HS-27A (cell line): ENCODE data around the gene MEGF10.

Experiments used
- DNase-seq: peaks from one replicate; pipeline ENCODE4 v3.0.0-alpha.2; 2012; ENCODE audit warnings: low read depth, missing footprints

MEGF10 gene

GRCh38 chr5:127326976-127327755 lies 36.6 kb downstream of the MEGF10 start:
- DNase-seq = no peak

- DNase-seq = no peak
Measured at GRCh38 chr5:127330116-127330515, 39.5 kb downstream of the MEGF10 start.

- DNase-seq = no peak
Measured at GRCh38 chr5:127331890-127332649, 41.5 kb downstream of the MEGF10 start.

- no peak for DNase-seq
Measured at GRCh38 chr5:127333483-127333882, 42.9 kb downstream of the MEGF10 start.

- DNase-seq = no peak
Measured at GRCh38 chr5:127335381-127335780, 44.8 kb downstream of the MEGF10 start.

- DNase-seq = no peak
Measured at GRCh38 chr5:127337876-127338275, 47.3 kb downstream of the MEGF10 start.

GRCh38 chr5:127338501-127338900 lies 47.9 kb downstream of the MEGF10 start:
- DNase-seq = no peak

GRCh38 chr5:127340606-127341005 lies 50.0 kb downstream of the MEGF10 start:
- DNase-seq = no peak

- no peak for DNase-seq
Measured at GRCh38 chr5:127342364-127342763, 51.8 kb downstream of the MEGF10 start.

GRCh38 chr5:127343313-127343712 lies 52.7 kb downstream of the MEGF10 start:
- no peak for DNase-seq

- DNase-seq = no peak
Measured at GRCh38 chr5:127343866-127344265, 53.3 kb downstream of the MEGF10 start.

- DNase-seq = no peak
Measured at GRCh38 chr5:127344931-127345330, 54.3 kb downstream of the MEGF10 start.

- peak; percentile 46 for DNase-seq
Measured at GRCh38 chr5:127351418-127351817, 60.8 kb downstream of the MEGF10 start.

GRCh38 chr5:127352068-127352467 lies 61.5 kb downstream of the MEGF10 start:
- DNase-seq = no peak

- DNase-seq = no peak
Measured at GRCh38 chr5:127353327-127353726, 62.7 kb downstream of the MEGF10 start.

GRCh38 chr5:127353796-127354195 lies 63.2 kb downstream of the MEGF10 start:
- no peak for DNase-seq

- DNase-seq = no peak
Measured at GRCh38 chr5:127355337-127355736, 64.7 kb downstream of the MEGF10 start.

- peak; percentile 35 for DNase-seq
Measured at GRCh38 chr5:127358284-127358683, 67.7 kb downstream of the MEGF10 start.

GRCh38 chr5:127358740-127359139 lies 68.1 kb downstream of the MEGF10 start:
- no peak for DNase-seq

- no peak for DNase-seq
Measured at GRCh38 chr5:127359502-127359901, 68.9 kb downstream of the MEGF10 start.

- no peak for DNase-seq
Measured at GRCh38 chr5:127363403-127363802, 72.8 kb downstream of the MEGF10 start.

GRCh38 chr5:127367029-127367428 lies 76.4 kb downstream of the MEGF10 start:
- no peak for DNase-seq

GRCh38 chr5:127367946-127368465 lies 77.4 kb downstream of the MEGF10 start:
- DNase-seq = no peak
